ENCODE results near the gene GIMAP2.

DNA sequence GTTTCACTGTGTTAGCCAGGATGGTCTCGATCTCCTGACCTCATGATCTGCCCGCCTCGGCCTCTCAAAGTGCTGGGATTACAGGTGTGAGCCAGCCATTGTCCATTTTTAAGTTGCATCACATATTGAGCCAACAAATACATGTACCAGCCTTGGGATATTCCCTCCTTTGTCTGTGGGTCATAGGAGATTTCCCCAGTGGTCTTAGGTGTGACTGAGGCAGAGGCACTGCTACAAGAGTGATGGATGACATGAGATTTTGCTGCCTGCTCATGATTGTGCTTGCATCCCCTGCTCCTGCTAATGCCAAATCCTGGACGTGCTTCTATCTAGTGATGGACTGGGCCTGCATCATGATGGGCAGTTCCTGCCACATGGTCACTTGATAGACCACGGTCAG lies 42.6 kb upstream of the GIMAP2 start:
- no peak for TF ChIP-seq ESRRG (CRISPR knock-in tag; IDR thresholded peaks at IDR 0.05)
- TF ChIP-seq TOX (CRISPR knock-in tag; IDR thresholded peaks at IDR 0.05; ENCODE audit: borderline replicate concordance): no peak
- TF ChIP-seq ZFP3 (CRISPR knock-in tag; IDR thresholded peaks at IDR 0.05): no peak
- TF ChIP-seq, protein P1, sequence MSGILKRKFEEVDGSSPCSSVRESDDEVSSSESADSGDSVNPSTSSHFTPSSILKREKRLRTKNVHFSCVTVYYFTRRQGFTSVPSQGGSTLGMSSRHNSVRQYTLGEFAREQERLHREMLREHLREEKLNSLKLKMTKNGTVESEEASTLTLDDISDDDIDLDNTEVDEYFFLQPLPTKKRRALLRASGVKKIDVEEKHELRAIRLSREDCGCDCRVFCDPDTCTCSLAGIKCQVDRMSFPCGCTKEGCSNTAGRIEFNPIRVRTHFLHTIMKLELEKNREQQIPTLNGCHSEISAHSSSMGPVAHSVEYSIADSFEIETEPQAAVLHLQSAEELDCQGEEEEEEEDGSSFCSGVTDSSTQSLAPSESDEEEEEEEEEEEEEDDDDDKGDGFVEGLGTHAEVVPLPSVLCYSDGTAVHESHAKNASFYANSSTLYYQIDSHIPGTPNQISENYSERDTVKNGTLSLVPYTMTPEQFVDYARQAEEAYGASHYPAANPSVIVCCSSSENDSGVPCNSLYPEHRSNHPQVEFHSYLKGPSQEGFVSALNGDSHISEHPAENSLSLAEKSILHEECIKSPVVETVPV (CRISPR knock-in tag; IDR thresholded peaks at IDR 0.05): no peak
- no peak for TF ChIP-seq RARB (CRISPR knock-in tag; IDR thresholded peaks at IDR 0.05)
- TF ChIP-seq ZC3H10 (CRISPR knock-in tag; IDR thresholded peaks at IDR 0.05): no peak
- TF ChIP-seq OSR1 (CRISPR knock-in tag; IDR thresholded peaks at IDR 0.05): no peak
- TF ChIP-seq, protein P2, sequence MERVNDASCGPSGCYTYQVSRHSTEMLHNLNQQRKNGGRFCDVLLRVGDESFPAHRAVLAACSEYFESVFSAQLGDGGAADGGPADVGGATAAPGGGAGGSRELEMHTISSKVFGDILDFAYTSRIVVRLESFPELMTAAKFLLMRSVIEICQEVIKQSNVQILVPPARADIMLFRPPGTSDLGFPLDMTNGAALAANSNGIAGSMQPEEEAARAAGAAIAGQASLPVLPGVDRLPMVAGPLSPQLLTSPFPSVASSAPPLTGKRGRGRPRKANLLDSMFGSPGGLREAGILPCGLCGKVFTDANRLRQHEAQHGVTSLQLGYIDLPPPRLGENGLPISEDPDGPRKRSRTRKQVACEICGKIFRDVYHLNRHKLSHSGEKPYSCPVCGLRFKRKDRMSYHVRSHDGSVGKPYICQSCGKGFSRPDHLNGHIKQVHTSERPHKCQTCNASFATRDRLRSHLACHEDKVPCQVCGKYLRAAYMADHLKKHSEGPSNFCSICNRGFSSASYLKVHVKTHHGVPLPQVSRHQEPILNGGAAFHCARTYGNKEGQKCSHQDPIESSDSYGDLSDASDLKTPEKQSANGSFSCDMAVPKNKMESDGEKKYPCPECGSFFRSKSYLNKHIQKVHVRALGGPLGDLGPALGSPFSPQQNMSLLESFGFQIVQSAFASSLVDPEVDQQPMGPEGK (CRISPR knock-in tag; IDR thresholded peaks at IDR 0.05; ENCODE audit: borderline replicate concordance): no peak
- TF ChIP-seq, protein P3, sequence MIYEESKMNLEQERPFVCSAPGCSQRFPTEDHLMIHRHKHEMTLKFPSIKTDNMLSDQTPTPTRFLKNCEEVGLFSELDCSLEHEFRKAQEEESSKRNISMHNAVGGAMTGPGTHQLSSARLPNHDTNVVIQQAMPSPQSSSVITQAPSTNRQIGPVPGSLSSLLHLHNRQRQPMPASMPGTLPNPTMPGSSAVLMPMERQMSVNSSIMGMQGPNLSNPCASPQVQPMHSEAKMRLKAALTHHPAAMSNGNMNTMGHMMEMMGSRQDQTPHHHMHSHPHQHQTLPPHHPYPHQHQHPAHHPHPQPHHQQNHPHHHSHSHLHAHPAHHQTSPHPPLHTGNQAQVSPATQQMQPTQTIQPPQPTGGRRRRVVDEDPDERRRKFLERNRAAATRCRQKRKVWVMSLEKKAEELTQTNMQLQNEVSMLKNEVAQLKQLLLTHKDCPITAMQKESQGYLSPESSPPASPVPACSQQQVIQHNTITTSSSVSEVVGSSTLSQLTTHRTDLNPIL (CRISPR knock-in tag; IDR thresholded peaks at IDR 0.05; ENCODE audit: low read depth): no peak
- TF ChIP-seq, protein P4, sequence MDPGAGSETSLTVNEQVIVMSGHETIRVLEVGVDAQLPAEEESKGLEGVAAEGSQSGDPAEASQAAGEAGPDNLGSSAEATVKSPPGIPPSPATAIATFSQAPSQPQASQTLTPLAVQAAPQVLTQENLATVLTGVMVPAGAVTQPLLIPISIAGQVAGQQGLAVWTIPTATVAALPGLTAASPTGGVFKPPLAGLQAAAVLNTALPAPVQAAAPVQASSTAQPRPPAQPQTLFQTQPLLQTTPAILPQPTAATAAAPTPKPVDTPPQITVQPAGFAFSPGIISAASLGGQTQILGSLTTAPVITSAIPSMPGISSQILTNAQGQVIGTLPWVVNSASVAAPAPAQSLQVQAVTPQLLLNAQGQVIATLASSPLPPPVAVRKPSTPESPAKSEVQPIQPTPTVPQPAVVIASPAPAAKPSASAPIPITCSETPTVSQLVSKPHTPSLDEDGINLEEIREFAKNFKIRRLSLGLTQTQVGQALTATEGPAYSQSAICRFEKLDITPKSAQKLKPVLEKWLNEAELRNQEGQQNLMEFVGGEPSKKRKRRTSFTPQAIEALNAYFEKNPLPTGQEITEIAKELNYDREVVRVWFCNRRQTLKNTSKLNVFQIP (CRISPR knock-in tag; IDR thresholded peaks at IDR 0.05; ENCODE audit: borderline replicate concordance, low read depth): no peak
- TF ChIP-seq ZNF8 (CRISPR knock-in tag; IDR thresholded peaks at IDR 0.05): no peak
- TF ChIP-seq ZFP30 (CRISPR knock-in tag; IDR thresholded peaks at IDR 0.05): no peak
- no peak for TF ChIP-seq ZNF565 (CRISPR knock-in tag; conservative IDR thresholded peaks at IDR 0.05; ENCODE audit: low read depth)
